Measurements from ENCODE around the gene UNC79. TPM values are rescaled to one million over a fixed set of nuclear protein-coding genes. Genes with fewer than 3 reads are reported as not detected.

UNC79 gene
- total RNA-seq, 2 donors from 2014 or later: 0.78 to 3.3 TPM

DNA sequence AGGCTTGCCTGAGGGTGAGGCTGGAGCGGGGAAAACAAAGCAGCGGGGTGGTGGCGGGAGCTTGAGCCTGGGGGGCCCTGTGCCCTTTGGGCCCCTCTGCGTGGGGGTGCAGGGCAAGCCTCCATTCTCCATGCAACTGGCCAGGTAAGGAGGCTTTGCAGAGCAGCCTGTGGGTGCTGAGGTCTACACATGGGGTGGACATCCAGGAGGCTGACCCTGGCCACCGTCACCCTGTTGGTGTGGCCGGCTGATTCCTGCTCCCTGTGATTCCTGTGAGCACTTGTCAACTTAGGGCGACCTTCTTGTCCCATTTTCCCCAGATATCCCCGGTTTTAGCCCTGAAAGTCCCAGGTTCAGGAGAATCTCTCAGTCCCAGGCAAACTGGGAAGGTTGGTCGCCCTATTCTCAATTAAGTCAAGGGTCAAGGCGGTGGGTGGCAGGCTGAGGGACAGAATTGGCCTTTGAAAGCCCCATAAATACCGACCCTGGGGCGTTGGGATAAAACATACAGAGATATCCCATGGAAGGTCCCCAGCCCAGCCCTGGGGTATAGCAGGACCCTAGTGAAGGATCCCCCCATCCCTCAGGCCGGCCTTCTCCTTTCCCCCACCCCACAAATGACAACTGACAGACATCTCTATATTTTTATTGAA, 287.1 kb downstream of the UNC79 start:
- no peak for DNase-seq

DNA sequence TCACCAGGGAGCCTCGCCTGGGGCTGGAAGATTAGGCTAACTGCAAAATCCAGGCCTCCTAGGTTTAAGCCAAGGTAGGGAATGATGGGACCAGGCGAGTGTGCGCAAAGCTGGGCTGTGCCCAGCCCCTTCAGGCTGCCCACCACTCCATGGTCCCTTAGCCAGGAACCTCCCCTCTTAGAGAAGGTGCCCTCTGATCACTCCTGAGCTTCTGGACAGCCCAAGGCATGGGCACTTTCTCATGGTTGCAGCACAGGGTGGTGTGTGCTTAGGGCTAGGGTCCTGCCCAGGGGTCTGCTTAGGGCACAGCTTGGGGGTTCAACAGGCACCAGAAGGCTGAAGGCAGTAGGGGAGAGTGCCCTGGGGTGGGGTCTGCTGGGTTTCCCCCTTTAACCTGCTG, 288.5 kb downstream of the UNC79 start:
- H3K4me3 ChIP-seq: no peak overlapping the region
- TF ChIP-seq, protein P1, sequence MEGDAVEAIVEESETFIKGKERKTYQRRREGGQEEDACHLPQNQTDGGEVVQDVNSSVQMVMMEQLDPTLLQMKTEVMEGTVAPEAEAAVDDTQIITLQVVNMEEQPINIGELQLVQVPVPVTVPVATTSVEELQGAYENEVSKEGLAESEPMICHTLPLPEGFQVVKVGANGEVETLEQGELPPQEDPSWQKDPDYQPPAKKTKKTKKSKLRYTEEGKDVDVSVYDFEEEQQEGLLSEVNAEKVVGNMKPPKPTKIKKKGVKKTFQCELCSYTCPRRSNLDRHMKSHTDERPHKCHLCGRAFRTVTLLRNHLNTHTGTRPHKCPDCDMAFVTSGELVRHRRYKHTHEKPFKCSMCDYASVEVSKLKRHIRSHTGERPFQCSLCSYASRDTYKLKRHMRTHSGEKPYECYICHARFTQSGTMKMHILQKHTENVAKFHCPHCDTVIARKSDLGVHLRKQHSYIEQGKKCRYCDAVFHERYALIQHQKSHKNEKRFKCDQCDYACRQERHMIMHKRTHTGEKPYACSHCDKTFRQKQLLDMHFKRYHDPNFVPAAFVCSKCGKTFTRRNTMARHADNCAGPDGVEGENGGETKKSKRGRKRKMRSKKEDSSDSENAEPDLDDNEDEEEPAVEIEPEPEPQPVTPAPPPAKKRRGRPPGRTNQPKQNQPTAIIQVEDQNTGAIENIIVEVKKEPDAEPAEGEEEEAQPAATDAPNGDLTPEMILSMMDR (IDR thresholded peaks at IDR 0.05): no peak
- no peak for TF ChIP-seq POLR2A (IDR thresholded peaks at IDR 0.05)
- intact Hi-C loops (cut with DNase I): no loop called here
- no peak for ATAC-seq
- no peaks in the 10 kb centered on the region for H3K9me3 ChIP-seq
- 40 to 82% methylated on average over 1 to 2 of the region's 3 CpGs for WGBS, 2 donors
- H3K36me3 ChIP-seq (replicated peaks in 1 of 2; ENCODE audit: insufficient read depth in 1 of 2, low read depth in 2 of 2): no peaks in the 10 kb centered on the region
- no peak for DNase-seq
- no peak overlapping the region for H3K27ac ChIP-seq
- H3K27me3 ChIP-seq: no peaks in the 10 kb centered on the region
- H3K4me1 ChIP-seq: no peaks in the 10 kb centered on the region

More for the DNA sequence above, 287.1 kb downstream of the UNC79 start:
- no peak overlapping the region for H3K27ac ChIP-seq
- H3K4me1 ChIP-seq: no peaks in the 10 kb centered on the region
- no peak for ATAC-seq
- H3K36me3 ChIP-seq (replicated peaks in 1 of 2; ENCODE audit: insufficient read depth in 1 of 2, low read depth in 2 of 2): no peaks in the 10 kb centered on the region
- no peak overlapping the region for H3K4me3 ChIP-seq
- H3K9me3 ChIP-seq: no peaks in the 10 kb centered on the region
- WGBS, 2 donors: 76 to 87% methylated on average over 13 of the region's 13 CpGs
- intact Hi-C loops (cut with DNase I): no loop called here
- H3K27me3 ChIP-seq: no peaks in the 10 kb centered on the region
- TF ChIP-seq POLR2A (IDR thresholded peaks at IDR 0.05): no peak
- TF ChIP-seq, protein P1 (IDR thresholded peaks at IDR 0.05): no peak

DNA sequence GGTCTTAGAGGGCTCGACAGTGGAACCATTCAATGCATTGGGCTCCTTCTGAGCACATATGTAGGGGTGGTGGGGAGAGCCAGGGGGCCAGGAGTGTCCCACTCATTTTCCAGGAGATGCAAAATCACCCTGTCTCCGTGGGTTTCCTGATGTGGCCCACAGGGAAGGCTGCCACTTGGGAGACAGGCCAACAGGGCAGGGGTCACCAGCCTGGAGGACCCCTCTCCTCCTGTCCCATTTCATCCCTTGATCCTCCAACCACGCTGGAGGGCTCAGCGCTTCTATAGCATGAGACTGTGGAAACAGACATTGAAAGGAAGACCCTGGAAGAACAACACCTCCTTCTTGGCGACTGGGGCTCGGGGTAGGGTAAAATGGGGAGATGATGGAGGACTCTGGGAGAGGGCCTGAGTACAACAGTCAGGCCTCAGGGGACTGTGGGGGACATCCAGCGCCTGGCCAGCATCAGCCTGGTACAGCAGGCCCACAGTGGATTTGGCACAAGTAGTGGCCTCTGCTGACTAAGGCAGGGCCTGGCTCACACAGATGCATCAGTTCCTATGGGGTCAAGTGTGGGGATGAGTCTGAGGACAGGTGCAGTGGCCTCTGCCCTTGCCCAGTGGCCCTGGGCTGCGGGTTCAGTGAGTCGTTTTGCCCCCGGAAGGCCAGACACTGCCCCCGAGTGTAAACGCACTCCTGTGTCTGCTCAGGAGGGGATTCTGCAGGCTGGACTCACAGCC, 289.5 kb downstream of the UNC79 start:
- 68 to 74% methylated on average over 9 to 12 of the region's 12 CpGs for WGBS, 2 donors
- Histone ChIP-seq H3K4me1 (no peaks in the 10 kb centered on the region), H3K36me3 (replicated peaks in 1 of 2; ENCODE audit: insufficient read depth in 1 of 2, low read depth in 2 of 2) (no peaks in the 10 kb centered on the region), H3K27me3 (no peaks in the 10 kb centered on the region), H3K9me3 (no peaks in the 10 kb centered on the region), H3K27ac (no peak overlapping the region), H3K4me3 (no peak overlapping the region)
- TF ChIP-seq POLR2A (IDR thresholded peaks at IDR 0.05): no peak
- TF ChIP-seq, protein P1 (IDR thresholded peaks at IDR 0.05): no peak
- ATAC-seq (no peak), DNase-seq (no peak)
- intact Hi-C loops (cut with DNase I): no loop called here

DNA sequence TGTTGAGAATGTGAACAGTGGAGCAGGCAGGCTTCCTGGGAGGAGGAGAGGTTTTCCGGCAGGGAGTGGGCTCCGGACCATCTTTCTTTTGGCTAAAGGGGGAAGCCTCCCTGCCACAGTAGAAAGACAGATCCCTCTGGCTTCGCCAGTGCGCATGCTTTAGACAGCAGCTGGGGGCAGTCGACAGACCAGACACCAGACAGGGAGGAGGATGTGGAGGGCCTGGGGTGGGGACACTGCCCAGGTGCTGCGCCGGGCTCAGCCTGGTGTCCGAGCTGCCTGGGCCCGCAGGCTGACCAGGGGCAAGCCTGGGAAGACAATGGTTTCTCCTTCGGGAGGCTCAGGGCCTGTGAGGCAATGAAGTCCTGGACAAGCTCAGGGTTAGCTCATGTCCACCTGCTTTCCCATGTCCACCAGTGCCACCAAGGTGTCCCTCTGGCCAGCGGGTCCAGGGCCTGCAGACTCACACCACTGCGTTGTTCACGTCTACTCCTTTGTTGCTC, 290.3 kb downstream of the UNC79 start:
- Histone ChIP-seq H3K27ac (no peak overlapping the region), H3K4me3 (no peak overlapping the region), H3K4me1 (no peaks in the 10 kb centered on the region), H3K27me3 (no peaks in the 10 kb centered on the region), H3K36me3 (replicated peaks in 1 of 2; ENCODE audit: insufficient read depth in 1 of 2, low read depth in 2 of 2) (no peaks in the 10 kb centered on the region), H3K9me3 (no peaks in the 10 kb centered on the region)
- no peak for TF ChIP-seq POLR2A (IDR thresholded peaks at IDR 0.05)
- TF ChIP-seq, protein P1 (IDR thresholded peaks at IDR 0.05): no peak
- intact Hi-C loops (cut with DNase I): no loop called here
- WGBS, 2 donors: 86 to 92% methylated on average over 7 to 13 of the region's 13 CpGs
- DNase-seq (no peak), ATAC-seq (no peak)
